Activated CD4-positive, alpha-beta T cell treated with anti-CD3 and anti-CD28 coated beads, Interleukin-10, Interleukin-2, amounts not matched to agents 100 ng/mL and 50 ng/mL, durations not matched to agents 16 hours and 8 hours (primary cell): ENCODE measurements around the gene SAMD11.
"Not testable (repeated sequence)": the region's sequence is repeated elsewhere in the genome, so short reads cannot be mapped to it uniquely, and the experiment has no call there.

Experiments
- DNase-seq: peaks from one replicate; pipeline ENCODE4 v3.0.0-alpha.2; 2020

SAMD11 gene

DNA sequence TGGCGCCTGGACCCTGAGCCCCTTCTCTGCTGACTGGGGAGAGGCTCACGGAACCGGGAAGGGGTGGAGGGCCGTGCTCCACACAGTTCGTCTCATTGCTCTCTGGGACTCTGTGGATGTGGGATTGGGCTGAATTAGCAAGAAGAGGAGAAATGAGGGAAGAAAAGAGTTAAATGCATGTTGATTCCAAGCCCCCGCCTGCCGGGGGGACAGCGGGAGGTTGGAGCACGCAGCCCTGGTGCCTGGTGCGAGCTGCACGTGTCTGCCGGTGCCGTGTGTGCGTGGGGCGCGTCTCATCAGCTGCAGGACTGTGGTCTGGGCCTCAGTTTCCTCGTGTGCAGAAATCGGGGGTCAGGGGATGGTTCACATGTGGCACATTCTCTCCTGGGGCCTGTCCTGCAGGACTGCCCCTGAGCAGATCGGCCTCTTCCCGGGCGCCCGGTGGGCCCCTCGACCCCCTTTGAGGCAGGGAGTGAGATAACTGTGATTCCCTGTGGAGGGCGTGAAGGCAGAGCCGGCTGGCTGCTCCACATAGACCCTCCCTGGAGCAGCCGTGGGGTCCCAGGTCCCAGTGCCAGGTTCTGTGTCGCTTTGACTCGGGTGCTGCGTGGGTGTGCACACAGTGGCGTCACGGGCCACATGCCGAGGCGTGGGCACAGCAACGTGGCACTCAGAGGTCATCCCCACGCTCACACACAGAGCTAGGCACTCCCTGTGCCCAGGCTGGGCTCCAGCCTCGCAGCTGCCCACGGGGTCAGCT is 11.4 kb downstream of the SAMD11 start:
- no peak for DNase-seq

DNA sequence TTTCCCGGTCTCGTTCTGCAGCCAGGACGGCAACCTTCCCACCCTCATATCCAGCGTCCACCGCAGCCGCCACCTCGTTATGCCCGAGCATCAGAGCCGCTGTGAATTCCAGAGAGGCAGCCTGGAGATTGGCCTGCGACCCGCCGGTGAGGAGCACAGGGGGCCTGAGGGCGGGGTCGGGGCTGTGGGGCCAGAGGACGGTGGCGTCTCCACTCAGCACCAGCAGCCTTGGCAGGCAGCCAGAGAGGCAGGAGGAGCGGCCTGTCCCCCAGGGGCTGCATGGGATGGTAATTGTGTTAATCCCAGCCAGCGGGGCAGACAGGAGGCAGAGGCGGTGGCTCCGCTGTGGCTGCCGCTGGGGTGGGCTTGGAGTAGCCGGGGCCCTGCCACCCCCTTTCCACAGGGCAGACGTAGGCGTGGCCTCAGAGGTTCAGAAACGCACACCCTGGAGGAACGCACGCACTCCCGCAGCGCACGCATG is 12.1 kb downstream of the SAMD11 start:
- no peak for DNase-seq

DNA sequence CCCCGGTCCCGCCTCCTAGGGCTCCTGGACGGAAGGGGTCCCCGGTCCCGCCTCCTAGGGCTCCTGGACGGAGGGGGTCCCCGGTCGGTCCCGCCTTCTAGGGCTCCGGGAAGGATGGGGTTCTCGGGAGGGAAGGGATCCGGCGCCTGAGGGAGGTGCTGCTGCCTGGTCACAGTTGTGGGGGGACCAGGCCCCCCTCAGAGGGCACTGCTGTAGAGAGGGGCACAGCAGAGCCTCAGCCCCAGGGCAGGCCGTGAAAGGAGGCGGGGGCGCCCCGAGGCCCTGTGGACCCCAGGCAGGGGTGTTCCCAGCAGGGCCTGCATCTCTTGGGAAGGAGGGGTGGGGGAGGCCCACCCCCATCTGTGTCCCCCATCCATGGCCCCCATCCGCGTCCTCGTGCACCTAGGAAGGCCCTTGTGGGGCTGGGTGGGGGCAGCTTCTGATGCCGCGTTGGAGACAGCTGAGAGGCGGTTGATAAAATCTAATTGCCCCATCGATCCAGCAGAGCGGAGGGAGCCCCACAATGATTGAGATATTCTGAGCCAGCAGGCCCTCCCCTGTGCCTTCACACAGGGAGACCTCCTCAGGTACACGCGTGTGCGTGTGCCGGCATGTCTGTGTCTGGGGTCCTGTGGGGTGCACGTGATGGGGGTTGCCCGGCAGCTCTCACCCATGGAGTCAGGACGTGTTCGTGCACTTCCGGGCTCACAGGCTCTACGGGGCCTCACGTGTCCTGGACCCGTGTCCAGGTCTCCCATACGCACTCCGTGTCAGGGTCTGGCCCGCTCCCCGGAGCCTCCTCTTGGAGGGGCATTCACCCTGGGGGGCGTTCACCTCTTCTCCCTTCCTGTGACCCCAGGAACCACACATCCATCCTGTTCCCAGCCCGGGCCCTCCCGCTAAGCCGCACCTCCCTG is 12.9 kb downstream of the SAMD11 start:
- no peak for DNase-seq

DNA sequence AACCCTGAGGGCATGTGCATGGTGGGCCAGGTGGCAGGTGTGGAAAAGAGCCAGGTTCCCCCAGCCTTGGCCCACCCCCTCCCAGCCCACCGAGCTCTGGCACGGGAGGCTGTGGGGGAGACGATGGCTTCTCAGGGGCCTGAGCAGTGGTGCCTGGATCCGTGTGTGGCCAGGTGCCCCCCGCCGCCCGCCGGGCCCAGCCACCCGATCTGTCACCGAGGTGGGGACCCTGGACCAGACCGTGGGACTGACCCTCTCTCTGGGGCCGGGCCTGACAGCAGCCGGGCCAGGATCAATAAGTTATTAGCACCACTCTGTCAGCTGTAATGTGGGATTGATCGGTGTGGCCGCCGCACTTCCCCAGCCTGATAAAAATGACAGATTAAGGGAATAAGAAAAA is 13.8 kb downstream of the SAMD11 start:
- no peak for DNase-seq

DNA sequence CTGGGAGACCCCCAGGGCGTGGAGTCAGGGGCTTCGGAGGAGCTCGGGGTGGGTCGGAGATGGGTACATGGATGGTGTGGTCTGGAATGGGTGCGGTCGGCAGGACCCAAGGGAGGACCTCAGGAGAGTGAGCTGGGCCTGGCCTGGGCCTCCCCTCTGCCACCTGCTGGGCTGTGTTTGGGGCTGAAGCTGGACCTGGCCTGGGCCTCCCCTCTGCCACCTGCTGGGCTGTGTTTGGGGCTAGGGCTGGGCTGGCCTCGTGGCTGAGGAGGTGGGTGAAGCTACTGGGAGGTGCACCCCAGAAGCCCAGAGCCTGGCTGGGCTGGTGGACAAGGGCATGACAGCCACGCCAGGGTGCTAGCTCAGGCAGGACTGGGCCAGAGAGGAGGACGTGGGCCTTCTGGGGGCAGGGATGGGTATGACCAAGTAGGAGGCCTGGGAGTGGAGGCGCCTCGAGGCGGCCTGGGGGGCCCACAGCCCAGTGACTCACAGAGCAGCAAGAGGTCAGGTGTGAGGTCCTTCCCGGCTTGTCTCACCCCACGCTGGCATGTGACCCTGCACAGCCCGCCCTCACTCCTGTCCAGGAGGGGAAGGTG is 14.5 kb downstream of the SAMD11 start:
- no peak for DNase-seq

DNA sequence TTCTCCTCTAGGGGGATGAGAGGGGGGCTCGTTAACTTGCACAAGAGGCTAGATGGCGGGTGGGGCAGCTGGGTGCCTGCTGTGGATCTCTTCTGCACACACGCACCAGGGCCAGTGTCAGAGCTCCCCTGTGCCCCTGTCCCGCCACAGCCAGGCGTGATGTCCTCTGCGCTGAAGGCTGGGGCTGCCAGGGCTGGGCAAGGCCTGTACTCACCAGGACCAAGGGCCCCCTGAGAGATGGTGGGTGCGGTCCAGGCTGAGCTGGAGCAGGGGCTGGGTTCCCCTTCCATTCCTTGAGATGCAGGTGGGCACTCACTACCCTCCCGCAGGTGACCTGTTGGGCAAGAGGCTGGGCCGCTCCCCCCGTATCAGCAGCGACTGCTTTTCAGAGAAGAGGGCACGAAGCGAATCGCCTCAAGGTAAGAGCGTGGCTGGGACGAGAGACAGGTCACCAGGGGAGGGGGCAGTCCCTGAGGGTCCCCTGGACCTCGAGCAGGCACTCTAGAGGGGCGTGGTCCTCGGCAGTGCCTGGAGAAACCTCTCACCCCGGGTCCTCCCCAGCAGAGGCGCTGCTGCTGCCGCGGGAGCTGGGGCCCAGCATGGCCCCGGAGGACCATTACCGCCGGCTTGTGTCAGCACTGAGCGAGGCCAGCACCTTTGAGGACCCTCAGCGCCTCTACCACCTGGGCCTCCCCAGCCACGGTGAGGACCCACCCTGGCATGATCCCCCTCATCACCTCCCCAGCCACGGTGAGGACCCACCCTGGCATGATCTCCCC is 15.2 kb downstream of the SAMD11 start:
- no peak for DNase-seq

DNA sequence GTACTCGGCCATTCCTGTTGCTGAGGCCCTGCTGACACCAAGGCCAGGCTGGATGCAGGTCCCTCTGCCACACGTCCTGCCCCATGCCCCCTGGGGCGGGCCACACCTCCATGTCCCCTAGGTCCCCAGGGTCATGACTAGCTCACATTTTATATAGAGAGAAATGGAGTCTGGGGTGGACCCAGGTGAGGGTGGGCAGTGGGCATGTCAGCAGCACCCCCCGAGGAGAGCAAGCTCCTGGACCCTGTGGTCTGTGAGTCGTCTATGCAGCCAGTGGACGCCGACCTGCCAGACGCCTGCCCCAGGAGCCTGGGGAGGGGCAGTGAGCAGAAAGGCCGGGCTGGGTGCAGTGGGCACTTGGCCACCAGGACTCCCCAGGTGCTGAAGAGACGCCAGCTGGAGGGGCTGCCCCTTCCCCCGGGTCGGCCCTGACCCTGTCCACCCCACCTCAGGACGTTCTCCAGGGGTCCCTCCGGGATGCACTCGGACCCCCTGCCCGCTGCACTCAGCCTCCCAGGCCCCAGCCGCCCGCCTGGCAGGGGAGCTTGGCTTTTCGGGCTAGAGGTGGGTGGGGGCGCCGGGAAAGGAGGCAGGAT is 15.9 kb downstream of the SAMD11 start:
- no peak for DNase-seq

DNA sequence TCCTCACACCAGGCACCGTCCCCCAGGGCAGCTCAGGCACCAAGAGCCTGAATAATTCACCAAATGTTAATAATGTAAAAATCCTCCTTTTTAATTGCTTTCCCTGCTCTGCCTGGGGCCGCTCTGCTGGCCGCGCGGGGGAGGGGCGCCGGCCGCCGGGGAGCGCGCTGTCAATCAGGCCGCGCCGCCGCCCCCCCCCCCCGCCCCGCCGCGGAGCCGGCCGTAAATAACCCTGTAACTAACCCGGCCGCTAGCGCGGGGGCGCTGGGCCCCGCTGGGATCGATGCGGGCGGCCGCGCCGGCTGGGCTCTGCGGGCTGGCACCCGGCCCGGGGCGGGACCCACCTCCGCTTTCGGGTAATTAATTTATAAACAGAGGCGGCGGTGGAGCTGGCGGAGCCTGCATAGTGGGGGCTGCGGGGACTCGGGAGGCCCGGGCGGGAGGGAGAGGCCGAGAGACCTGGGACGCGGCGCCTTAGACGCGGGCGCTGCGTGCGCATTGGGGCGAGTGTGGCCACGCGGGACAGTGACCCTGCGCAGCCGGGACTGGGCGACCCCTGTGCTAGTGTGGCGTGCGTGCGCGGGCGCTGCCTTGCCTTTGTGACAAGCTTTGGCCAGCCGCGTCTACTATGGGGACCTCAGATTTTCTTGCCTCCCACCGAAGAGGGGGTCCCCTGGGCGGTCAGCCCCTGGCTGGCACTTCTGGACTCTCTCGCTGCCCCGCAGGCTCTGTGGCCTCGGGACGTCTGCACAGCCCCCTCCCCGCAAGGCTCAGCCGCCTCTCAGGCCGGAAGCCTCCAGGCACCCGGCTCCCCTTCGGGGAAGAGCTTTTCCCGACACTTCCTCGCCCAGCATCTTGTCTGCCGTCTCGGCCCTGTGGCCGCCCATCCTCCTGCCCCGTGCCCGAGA is 16.6 kb downstream of the SAMD11 start:
- DNase-seq: no peak

DNA sequence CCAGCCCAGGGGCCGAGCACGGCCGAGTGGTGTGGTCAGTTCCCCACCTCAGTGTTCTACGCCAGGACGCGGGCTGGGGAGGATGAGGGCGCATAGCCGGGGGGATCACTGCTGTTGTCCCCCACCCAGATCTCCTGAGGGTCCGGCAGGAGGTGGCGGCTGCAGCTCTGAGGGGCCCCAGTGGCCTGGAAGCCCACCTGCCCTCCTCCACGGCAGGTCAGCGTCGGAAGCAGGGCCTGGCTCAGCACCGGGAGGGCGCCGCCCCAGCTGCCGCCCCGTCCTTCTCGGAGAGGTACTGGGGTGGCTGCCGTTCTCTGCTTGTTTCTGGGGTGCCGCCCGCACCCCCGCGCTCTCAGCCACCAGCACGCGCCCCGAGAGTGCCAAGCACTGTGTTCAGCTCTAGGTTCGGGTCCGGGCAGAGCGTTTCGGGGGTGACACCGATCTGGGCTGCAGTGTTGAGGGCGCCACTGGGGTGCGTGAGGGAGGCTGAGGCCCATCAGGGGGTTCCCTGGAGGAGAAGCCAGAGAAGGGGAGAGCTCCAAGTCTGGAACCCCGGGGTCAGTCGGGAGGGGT is 17.4 kb downstream of the SAMD11 start:
- no peak for DNase-seq

DNA sequence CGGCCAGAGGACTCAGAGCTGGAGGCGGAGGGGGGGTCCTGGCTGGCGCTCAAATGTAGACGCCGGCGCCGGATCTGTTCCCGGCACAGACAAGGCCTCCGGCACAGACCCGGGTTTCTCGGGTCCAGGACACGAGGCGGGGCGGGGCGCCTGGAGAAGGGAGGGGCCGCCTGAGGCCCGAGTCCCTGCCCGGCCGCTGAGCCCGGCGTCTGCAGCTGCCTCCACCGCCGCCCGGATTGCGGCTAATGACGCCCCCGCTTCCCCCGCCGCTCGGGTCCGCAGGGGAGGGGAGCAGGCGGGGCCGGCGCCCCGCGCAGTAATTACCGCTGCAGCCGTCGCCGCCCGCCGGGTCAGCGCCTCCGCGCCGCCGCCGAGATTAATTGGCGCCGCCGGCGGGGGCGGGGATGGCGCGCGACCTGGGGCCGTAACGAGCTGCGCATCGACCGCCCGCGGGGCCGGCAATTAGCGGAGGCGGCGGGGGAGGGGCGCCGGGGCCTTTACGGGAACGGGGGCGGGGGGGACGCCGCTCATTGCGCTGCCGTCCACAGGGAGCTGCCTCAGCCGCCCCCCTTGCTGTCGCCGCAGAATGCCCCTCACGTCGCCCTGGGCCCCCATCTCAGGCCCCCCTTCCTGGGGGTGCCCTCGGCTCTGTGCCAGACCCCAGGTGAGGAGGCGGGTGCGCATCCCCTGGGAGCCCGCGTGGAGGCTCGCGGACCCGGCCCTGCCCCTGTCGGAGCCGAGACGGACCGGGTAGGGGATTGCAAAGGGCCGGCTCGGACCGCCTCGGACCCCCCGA is 18.1 kb downstream of the SAMD11 start:
- DNase-seq: no peak

DNA sequence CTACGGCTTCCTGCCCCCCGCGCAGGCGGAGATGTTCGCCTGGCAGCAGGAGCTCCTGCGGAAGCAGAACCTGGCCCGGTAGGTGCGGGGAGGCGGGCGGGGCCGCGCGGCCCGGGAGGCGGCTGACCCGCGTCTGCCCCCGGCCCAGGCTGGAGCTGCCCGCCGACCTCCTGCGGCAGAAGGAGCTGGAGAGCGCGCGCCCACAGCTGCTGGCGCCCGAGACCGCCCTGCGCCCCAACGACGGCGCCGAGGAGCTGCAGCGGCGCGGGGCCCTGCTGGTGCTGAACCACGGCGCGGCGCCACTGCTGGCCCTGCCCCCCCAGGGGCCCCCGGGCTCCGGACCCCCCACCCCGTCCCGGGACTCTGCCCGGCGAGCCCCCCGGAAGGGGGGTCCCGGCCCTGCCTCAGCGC is 18.7 kb downstream of the SAMD11 start:
- no peak for DNase-seq

DNA sequence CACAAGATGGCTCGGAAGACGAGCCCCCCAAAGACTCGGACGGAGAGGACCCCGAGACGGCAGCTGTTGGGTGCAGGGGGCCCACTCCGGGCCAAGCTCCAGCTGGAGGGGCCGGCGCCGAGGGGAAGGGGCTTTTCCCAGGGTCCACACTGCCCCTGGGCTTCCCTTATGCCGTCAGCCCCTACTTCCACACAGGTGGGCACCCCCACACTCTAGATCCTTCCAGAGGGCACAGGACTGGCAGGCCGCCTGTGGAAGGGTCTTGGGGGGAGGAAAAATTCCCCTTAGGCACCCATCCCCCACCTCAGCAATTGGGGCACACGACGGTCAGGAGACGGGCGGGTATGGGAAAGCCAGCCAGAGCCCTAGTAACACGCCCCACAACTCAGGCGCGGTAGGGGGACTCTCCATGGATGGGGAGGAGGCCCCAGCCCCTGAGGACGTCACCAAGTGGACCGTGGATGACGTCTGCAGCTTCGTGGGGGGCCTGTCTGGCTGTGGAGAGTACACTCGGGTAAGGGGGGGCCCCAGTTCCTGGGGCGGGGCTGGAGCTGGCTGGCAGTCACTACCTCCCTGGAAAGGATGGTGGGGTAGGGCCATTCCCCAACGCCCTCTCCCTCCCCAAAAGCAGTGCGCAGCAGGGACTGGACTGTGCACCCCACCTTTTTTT is 19.3 kb downstream of the SAMD11 start:
- DNase-seq: no peak

DNA sequence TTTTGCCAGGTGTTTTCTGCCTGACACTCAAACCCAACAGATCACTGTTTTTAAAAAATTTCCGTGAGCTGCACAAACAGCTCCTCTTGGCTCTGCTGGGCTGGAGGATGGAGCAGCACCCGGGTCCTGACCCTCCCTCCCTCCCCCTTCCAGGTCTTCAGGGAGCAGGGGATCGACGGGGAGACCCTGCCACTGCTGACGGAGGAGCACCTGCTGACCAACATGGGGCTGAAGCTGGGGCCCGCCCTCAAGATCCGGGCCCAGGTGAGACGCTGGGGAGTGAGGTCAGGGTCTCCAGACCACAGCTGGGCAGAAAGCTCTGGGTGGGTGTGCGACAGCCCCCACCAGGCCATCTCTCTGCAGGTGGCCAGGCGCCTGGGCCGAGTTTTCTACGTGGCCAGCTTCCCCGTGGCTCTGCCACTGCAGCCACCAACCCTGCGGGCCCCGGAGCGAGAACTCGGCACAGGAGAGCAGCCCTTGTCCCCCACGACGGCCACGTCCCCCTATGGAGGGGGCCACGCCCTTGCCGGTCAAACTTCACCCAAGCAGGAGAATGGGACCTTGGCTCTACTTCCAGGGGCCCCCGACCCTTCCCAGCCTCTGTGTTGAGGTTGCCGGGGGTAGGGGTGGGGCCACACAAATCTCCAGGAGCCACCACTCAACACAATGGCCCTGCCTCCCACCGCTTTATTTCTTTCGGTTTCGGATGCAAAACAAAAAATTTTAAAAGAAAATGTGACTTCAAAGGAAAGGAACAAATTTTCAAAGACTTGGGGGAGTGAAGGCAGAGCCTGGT is 20.0 kb downstream of the SAMD11 start:
- DNase-seq: no peak

DNA sequence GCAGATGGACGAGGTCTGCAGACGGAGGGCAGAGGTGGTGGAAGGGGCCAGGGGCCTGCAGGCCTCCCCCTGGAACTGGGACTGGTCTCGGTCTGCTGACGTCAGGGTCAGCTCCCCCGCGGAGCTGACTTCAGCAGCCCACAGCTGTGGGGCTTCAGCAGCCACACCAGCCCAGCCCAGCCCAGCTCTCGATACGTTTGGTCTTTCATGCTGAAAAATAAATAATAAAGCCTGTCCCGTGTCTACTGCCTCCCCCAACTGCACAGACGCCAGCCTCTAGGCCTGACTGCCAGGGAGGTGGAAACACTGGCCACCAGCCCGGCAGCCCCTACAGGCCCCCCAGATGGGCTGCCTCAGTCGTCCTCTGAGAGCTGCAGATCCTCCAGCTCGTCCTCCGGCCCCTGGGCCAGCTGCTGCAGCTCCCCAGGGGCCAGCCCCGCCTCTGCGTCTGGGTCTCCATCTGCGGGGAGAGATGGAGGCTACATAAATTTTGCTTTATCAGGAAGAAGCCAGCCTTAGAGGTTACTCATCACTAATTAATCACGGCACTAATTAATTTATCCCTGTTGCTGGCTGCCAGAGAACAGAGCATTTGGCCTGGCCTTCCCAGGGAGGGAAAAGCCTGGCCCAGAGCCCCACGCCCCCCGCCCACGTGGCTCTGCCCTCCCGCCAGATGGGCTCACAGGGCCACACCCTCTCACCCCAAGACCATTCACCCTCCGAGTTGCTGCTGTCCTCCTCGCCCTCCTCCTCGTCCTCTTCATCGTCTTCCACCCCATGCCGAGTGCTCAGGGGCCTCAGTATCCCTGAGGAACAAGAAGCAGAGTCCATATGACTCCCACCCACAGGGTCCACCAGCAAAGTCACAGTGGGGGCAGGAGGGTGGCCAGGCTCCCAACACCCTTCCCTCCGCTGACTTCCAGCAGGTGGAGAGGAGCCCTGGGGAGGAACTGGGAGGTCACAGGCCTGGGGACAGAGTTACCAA is 20.9 kb downstream of the SAMD11 start:
- no peak for DNase-seq

DNA sequence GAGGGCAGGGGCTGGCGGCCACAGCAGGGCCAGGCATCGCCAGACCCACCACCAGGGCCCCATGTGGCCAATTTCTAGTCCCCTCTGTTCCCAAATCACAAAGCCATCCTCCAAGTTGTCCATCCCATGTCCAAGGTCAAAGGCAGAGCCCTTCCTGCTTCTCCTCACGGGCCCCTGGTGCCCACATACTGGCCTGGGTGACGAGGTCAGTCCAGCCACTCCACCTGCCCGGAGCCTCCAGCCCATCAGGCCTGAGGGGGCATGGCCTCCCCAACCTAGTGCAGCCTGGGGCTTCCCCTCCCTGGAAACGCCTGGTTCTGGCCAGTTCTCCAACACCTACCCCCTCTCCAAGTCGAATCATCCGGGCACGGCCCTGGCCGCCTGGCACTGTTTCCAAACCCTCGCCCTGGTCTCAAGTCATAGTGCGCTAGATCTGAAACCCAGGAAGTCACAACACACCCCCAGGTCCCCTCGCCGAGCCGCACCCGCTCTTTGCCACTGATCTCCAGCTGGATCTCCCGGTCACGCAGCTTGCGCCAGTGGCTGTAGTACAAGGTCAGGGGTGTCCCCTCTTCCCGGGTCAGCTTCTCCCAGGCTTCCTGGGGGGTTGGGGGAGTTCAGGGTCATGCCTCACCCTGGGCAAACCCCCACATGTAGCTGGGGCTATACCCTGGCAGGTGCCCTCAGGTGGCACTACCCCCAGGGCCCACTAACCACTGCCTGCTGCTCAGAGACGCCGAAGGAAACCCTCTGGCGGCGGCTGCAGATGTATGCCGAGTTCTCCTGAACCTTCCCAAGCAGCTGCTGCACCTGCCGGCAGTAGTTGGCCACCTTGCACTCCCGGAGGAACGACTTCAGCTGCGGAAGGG is 22.2 kb downstream of the SAMD11 start:
- no peak for DNase-seq

DNA sequence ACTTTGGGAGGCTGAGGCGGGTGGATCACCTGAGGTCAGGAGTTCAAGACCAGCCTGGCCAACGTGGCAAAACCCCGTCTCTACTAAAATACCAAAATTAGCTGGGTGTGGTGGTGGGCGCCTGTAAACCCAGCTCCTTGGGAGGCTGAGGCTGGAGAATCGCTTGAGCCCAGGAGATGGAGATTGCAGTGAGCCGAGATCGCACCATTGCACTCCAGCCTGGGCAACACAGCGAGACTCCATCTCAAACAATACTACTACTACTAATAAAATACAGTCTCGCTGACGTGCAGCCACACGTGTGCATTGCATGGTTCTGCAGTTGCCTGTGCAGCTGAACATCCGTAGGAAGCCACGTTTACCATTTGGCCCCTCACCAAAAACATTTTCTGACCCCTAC is 23.1 kb downstream of the SAMD11 start:
- not testable (repeated sequence) for DNase-seq
